HG03045 (cell line): Measurements from ENCODE around the gene COL6A5.

Experiments
- ATAC-seq: cut with Tn5 transposase; IDR thresholded peaks from one replicate; pipeline ENCODE4 v1.9.1; 2021; ENCODE audit warnings: mild to moderate bottlenecking, moderate library complexity; ENCODE audit not compliant: unreplicated experiment

Gene COL6A5

GRCh38 chr3:130516645-130517512, 171.4 kb downstream of the COL6A5 start, which contains the start of gene COL6A6:
TSS of gene COL6A6 (plus strand) at chr3:130517177. CDS start at chr3:130560365, 43,188 bp downstream.
- no peak for ATAC-seq

- no peak for ATAC-seq
Measured at GRCh38 chr3:130517602-130518001, 172.1 kb downstream of the COL6A5 start.

GRCh38 chr3:130519754-130520153, 174.3 kb downstream of the COL6A5 start:
- no peak for ATAC-seq

DNA sequence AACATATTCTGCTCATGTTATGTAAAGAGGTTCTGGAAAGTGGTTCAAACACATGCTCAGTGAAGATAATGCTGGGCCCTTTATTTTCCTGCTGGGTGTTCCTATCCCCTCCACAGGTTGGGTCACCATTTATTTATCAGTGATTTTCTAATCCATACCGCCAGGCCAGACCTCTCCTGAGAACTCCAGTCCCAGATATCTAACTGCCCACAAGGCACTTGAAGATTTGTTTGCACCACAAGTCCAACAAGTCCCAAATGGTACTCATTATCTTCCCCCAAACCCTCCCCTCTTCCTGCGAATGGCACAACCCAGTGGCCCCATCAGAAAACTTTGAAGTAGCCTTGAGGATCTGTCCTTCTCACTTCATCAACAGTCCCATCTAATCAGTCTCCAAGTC, 176.9 kb downstream of the COL6A5 start:
- no peak for ATAC-seq

DNA sequence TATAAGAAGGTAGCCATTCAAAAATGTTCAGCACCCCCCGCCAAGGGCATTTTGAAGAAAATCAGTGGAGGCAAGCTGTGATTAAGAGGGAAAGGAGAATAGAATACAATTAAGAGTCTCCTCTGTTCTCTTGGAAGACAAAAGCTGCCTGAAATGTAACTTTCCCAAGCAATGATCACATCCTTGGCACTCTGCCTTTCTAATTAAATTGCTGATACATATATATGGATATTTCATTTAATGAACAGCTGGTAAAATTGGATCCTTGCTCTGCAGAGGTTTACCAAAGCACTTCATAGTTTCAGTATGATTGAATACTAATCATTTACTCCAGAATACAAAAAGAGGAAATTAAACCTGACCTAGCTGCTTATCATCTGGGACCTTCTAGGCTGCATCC, 182.0 kb downstream of the COL6A5 start:
- no peak for ATAC-seq

- ATAC-seq, result no peak
Measured at GRCh38 chr3:130528120-130528519, 182.6 kb downstream of the COL6A5 start.

DNA sequence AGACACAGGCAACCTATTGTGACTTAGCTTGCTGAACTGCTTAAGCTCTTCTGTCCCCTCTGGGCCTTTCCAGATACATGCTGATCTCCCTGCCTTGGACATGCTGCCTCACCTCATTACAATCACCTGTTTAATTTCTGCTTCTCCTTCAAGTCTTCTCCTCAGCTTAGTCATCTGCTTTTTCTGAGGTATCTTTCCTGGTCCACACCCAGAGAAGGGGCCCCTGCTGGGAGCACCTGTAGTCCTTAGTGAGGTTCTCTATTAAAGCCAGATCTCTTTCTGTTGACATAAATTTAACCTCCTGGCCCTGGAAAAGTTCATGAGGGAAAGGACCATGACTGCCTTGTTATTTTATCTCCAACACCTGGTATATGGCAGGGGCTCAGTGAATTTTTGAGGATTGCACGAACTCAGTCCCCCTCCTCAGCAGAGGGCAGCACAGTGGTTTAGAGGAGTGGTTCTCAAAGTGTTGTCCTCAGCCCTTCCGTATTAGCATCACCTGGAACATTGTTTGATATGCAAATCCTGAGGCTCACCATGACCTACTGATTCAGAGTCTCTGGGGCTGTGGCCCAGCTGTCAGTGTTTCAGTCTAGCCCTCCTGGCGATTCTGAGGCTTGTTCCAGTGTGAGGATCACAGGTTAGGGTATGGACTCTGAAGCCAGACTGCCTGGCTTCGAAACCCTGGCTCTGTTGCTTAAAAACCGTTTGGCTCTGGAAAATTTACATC, 184.2 kb downstream of the COL6A5 start:
- ATAC-seq, result no peak

- no peak for ATAC-seq
Measured at GRCh38 chr3:130533247-130533646, 187.8 kb downstream of the COL6A5 start.
